ENCODE data around the gene POLD3.

DNA sequence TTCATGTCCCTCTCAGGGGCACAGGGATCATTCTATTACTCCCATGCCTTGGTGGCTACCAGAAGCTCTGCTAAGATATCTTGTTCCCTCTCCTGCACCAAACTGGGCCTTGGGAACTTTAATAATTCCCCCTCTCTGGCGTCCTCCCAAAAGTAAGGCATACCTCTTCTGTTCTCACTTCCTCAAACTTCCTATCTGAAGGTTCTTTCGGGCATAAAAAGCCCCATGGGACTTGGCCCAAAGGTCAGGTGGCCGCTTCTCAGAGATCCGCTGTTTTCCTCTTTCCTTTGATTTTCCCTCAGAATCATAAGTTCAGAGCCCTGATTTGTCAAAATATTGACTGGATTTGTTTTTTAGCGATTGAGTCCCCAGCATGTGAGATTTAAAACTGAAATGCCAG, 13.0 kb downstream of the POLD3 start:
- TF ChIP-seq, protein P1, sequence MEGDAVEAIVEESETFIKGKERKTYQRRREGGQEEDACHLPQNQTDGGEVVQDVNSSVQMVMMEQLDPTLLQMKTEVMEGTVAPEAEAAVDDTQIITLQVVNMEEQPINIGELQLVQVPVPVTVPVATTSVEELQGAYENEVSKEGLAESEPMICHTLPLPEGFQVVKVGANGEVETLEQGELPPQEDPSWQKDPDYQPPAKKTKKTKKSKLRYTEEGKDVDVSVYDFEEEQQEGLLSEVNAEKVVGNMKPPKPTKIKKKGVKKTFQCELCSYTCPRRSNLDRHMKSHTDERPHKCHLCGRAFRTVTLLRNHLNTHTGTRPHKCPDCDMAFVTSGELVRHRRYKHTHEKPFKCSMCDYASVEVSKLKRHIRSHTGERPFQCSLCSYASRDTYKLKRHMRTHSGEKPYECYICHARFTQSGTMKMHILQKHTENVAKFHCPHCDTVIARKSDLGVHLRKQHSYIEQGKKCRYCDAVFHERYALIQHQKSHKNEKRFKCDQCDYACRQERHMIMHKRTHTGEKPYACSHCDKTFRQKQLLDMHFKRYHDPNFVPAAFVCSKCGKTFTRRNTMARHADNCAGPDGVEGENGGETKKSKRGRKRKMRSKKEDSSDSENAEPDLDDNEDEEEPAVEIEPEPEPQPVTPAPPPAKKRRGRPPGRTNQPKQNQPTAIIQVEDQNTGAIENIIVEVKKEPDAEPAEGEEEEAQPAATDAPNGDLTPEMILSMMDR (IDR thresholded peaks at IDR 0.05), result no peak
- TF ChIP-seq POLR2A (IDR thresholded peaks at IDR 0.05), result no peak

Measured in thyroid gland (tissue), 4 donors.